T-helper 2 cell (primary cell): Measurements from ENCODE around the gene MAPK4.

Experiments
- DNase-seq, 5 experiments: peaks; one replicate each; pipeline versions ENCODE4 v3.0.0 to v3.0.0-alpha.2; 2012 to 2022

MAPK4 gene

DNA sequence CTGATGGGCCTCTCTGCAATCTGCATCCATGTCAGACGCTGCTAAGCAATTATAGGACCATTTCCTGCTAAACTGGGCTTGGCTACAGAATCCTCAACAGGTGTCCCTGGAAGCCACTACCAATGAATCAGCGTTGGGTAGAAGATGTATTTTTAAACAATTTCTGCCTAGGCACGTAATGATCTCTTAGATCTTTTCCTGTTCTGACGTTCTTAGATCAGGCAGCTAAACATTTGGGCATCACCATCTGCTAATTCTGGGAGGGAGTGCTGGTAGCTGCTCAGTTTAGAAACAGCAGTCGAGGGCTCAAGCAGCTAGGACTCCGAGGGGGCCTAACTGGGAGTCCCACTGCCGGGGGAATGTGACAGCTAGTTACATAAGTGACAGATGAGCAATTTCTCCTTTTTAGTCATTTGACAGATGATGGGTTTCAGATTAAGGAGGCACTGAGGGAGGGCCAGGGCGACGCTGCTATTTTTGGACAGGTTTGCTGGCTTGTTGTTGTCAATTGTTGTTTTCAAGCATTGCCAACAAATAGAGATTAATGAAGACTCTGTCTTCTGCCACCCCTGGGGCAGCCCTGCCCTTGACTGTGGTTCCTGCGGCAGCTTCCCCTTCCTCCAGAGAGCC is 167.2 kb downstream of the MAPK4 start:
- no peak for DNase-seq

DNA sequence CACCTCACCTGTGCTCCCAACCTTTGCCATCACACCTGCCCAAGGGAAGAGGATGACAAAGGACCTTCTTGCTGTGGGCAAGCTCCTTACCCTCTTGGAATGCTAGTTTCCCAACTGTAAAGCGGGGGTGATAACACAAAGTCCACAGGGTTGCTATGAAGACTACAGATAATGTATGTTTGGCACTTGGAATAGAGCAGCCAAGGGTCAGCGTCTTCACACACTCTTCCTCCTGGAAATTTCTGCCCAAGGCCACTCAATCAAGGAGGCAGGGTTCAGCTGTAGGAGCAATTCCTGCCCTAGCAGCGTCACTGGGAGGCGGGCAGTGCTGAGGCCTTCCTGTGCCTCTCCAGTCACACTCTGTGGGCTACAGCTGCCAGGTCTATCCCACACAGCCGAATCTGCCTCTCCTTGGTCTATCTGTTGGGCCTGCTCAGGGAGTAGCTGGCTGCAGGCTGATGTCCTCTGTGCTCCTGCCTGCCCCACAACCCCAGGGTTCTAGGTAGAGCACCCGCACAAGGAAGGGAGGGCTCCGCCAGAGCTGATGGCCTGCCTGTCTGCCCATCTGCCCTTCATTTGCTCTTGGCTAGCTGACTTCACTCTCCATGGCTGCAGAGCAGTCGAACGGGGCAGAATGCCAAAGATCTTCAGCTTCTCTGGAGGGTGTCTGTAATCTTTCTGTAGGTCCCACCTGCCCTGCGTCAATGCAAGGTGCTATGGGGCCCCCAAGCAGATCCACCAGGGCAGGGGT is 168.0 kb downstream of the MAPK4 start:
- no peak for DNase-seq

GRCh38 chr18:50729376-50729775 is 169.5 kb downstream of the MAPK4 start:
- no peak for DNase-seq

GRCh38 chr18:50729986-50730385 is 170.1 kb downstream of the MAPK4 start:
- no peak for DNase-seq

- no peak for DNase-seq
These were observed 174.5 kb downstream of the MAPK4 start for GRCh38 chr18:50734342-50734741.

- no peak for DNase-seq
These were observed 175.0 kb downstream of the MAPK4 start for GRCh38 chr18:50734886-50735285.

GRCh38 chr18:50737127-50737526 is 177.2 kb downstream of the MAPK4 start:
- no peak for DNase-seq

DNA sequence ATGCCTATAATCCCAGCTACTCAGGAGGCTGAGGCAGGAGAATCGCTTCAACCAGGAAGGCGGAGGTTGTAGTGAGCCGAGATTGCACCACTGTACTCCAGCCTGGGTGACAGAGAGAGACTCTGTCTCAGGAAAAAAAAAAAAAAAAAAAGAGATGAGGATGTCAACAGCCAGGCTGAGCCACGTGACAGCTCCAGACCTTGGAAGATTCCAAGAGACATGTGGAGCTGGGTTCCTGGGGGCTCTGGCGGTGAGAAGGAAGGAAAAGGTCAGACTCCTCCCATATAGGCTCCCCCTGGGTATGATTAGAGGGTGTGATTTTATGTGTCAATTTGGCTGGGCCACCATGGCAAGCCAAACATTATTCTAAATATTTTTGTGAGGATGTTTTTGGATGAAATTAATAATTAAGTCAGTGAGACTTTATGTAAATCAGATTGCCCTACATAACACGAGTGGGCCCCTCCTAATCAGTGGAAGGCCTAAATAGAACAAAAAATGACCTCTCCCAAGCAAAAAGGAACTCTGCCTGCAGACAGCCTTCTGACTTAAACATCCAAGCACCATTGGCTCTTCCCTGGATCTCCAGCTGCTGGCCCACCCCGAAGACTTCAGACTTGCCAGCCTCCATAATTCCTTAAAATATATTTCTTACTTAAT is 178.3 kb downstream of the MAPK4 start:
- no peak for DNase-seq

DNA sequence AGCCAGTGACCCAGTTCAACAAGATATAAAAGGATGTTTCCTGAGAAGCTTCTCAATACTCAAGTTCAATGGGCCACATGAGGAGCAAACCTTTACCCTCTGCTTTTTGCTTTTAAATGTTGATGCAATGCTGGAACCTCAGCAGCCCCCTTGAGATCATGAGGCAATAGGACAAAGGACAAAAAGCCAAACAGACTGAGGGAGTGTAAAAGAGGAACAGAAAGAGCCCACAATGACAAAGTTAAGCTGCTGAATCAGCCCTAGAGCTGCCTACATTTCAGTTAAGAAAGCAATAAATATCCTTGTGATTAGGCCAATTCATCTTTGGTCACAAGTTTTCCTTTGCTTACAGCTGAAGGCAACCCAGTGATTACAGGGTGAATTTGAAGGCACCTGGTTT is 183.1 kb downstream of the MAPK4 start:
- DNase-seq: no peak

GRCh38 chr18:50744253-50744652 is 184.4 kb downstream of the MAPK4 start:
- DNase-seq: no peak

- no peak for DNase-seq
These were observed 186.1 kb downstream of the MAPK4 start for GRCh38 chr18:50745945-50746344.

GRCh38 chr18:50747849-50748242 is 188.0 kb downstream of the MAPK4 start:
- no peak for DNase-seq

DNA sequence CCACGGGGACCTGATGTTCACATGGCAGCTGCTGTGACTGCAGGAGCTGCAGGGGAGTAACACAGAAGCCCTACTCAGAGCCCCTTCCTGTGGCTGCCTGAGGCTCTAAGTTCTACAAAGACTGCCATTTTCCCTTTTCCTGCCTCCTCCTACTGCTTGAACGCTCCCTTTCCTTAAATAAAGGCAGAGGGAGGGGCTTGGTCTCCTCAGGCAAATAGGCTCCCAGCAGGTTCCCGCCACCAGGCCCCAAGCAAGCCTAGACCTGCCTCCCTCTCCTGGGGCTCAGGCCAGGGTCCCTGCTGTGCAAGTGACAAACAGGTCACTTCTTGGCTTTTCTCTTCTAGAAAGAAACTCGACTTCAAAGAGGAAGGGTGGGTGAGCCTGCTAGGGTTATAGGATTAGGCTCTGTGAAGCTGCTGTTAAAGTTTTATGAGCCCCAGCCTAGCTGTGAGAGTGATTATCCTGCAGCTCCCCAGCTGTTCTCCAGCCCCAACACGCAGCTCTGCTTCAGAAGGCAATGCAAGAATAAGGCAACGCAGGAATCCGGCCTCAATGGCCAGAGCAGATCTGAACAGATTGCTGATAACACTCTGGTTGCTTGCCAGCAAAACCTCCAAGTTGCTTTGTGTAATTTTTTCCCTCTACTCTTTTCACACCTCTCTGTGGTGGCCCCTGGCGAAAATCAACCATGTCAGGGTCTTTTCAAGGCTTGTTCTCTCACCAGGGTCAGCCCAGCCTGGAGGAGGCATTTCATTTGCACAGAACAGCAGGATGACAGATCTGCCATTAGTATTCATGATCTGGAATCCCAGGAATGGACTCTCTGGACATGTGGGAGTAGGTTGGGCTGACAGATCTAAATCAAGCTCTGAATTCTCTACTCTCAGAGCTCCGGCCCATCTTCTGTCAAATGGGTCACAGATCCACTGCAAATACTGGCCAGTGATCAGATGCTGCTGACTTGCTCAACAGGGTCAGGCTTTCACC is 188.6 kb downstream of the MAPK4 start:
- DNase-seq: no peak

- DNase-seq: no peak
These were observed 189.5 kb downstream of the MAPK4 start for GRCh38 chr18:50749421-50749820.

DNA sequence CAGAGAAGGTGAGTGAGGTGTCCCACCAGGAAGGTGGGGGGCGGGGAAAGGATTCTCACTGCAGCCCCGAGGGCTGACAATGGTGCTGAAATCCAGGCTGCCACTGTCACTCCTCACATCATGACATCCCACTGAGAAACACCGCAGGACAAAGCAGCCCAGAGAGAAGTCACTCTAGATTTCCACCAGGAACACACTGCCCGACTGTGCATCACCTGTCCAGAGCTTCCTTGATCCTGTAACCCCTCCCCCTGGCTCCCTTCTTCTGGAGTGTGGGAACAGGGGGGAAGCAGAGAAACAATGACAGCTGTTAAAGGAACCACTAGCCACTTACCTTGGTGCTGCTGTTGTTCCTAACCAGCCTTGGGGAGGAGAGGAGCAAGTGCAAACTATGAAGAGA is 190.1 kb downstream of the MAPK4 start:
- no peak for DNase-seq

DNA sequence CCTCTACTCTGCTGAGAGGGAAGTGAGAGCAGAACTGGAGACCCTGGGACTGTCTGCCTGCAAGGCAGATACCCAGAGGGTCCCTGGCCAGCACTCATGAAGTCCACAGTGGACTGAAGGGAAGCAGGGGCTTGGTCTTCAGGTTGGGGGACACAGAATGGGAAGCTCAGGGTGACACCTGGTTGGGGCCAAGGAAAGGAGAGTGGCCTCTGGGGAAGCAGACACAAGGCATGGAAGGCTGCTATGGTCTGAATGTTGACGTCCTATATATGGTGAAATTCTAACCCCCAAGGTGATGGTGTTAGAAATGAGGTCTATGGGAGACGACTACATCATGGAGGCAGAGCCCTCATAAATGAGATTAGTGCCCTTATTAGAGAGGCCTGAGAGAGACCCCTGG is 190.7 kb downstream of the MAPK4 start:
- no peak for DNase-seq

DNA sequence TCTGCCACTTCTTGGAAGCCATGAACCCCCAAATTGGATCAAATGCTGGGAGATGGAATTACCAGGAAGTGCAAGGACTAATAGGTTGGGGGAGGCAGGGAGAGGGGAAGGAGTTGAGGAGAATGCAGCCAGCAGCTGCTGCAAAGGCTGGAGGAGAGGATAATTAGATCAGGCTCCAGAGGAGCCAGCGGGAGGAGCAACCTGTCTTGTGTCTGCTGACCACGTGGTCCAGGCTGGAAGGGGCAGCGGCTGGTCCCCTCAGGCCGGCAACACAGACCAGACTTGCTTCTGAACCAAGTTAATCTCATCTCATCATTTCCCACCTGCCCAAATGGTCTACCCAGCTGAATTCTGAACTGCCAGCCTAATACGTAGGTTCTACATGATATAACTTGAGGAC is 191.6 kb downstream of the MAPK4 start:
- no peak for DNase-seq

- no peak for DNase-seq
These were observed 192.1 kb downstream of the MAPK4 start for GRCh38 chr18:50751947-50752346.

- no peak for DNase-seq
These were observed 193.4 kb downstream of the MAPK4 start for GRCh38 chr18:50753311-50753710.

GRCh38 chr18:50754297-50754696 is 194.4 kb downstream of the MAPK4 start:
- DNase-seq: no peak

- no peak for DNase-seq
These were observed 197.5 kb downstream of the MAPK4 start for GRCh38 chr18:50757358-50757757.

DNA sequence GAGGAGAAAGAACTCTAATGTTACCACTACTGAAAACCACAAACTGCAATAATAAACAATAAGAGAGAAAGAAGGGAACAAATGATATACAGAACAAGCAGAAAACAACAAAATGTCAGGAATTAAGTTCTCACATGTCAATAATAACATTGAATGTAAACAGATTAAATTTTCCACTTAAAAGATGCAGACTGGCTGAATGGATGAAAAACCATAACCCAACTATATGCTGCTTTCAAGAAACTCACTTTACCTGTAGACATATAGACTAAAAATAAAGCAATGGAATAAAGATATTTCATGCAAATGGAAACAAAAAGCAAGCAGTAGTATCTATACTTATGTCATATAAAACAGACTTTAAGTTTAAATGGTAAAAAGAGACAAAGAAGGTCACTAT is 209.6 kb downstream of the MAPK4 start:
- DNase-seq: no peak

DNA sequence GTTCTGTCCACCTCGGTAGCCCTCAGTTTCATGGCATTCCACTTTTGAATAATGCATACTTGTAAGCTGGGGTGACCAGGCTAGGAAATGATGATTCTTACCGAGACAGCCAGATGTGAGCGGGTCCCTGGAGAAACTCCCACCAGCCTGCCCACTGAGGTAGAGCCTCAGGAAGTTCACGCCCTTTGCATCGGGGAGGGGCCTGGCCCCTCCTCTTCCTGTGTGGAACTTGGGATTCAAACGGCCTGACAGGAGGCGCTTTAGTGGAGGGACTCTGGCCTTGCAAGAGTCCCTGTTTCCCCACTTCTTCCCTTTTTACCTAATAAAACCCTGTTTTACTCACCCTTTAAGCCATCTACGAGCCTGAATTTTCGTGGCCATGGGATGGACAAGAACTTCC is 215.3 kb downstream of the MAPK4 start:
- DNase-seq: no peak
